ENCODE measurements around the gene MRPL53.
A peak's percentile ranks its signal among the peaks of the same experiment; 100 is the strongest.

The MRPL53 gene

GRCh38 chr2:74472086-74472944 is at the start of gene MRPL53:
Gene MRPL53, minus strand, starts transcription at chr2:74472680. Its CDS starts 20 bp downstream, at chr2:74472660.
- DNase-seq (ENCODE audit: low spot score) = peak; percentile 95

GRCh38 chr2:74516650-74517049 is 44.2 kb upstream of the MRPL53 start:
- DNase-seq (ENCODE audit: low spot score) = no peak

- DNase-seq (ENCODE audit: low spot score) = peak; percentile 82
These were observed 43.6 kb upstream of the MRPL53 start for GRCh38 chr2:74515981-74516633.

- peak; percentile 61 for DNase-seq (ENCODE audit: low spot score)
These were observed 42.9 kb upstream of the MRPL53 start for GRCh38 chr2:74515271-74515980.

GRCh38 chr2:74514368-74515270 is 42.1 kb upstream of the MRPL53 start, which contains the start of gene TLX2:
Gene TLX2, plus strand, starts transcription at chr2:74514450. Its CDS starts 357 bp downstream, at chr2:74514807.
- DNase-seq (ENCODE audit: low spot score) = peak; percentile 64

- DNase-seq (ENCODE audit: low spot score) = peak; percentile 62
These were observed 41.3 kb upstream of the MRPL53 start for GRCh38 chr2:74513605-74514367.

- DNase-seq (ENCODE audit: low spot score) = peak; percentile 82
These were observed 40.5 kb upstream of the MRPL53 start for GRCh38 chr2:74512744-74513604.

GRCh38 chr2:74511104-74511989 is 38.9 kb upstream of the MRPL53 start:
- no peak for DNase-seq (ENCODE audit: low spot score)

- no peak for DNase-seq (ENCODE audit: low spot score)
These were observed 37.8 kb upstream of the MRPL53 start for GRCh38 chr2:74510272-74510671.

- no peak for DNase-seq (ENCODE audit: low spot score)
These were observed 35.5 kb upstream of the MRPL53 start for GRCh38 chr2:74507926-74508520.

GRCh38 chr2:74507145-74507925 is 34.9 kb upstream of the MRPL53 start, which contains the start of gene PCGF1:
Gene PCGF1, minus strand, starts transcription at chr2:74507695. Its CDS starts 27 bp downstream, at chr2:74507668.
- peak; percentile 97 for DNase-seq (ENCODE audit: low spot score)

- DNase-seq (ENCODE audit: low spot score) = no peak
These were observed 33.2 kb upstream of the MRPL53 start for GRCh38 chr2:74505448-74506246.

GRCh38 chr2:74504591-74504990 is 32.1 kb upstream of the MRPL53 start:
- DNase-seq (ENCODE audit: low spot score) = no peak

GRCh38 chr2:74503506-74504475 is 31.3 kb upstream of the MRPL53 start:
- no peak for DNase-seq (ENCODE audit: low spot score)

Measured in ecto neural progenitor cell (in vitro differentiated cells).